CD4-positive, alpha-beta T cell (primary cell): Measurements from ENCODE around the gene RBMS3. TPM values are rescaled to one million over a fixed set of nuclear protein-coding genes. Genes with fewer than 3 reads are reported as not detected.

ENCODE experiments used
- ATAC-seq: fragments of 200-7000 bp; cut with Tn5 transposase; one replicate; pipeline ENCODE4 v1.10.0; 2022; ENCODE audit warnings: mild to moderate bottlenecking; ENCODE audit not compliant: poor library complexity
- CTCF ChIA-PET: fragments of 350-600 bp; sonication (Branson Sonifier 250); formaldehyde crosslinking; loops from one replicate; lab custom pipeline; 2021; ENCODE audit warnings: antibody characterized with exemption, inconsistent platforms; lab: Charles Lee
- POLR2A ChIA-PET: fragments of 350-600 bp; sonication (Branson Sonifier 250); formaldehyde crosslinking; loops from one replicate; lab custom pipeline; 2021; ENCODE audit warnings: antibody characterized with exemption, inconsistent platforms; lab: Charles Lee
- DNase-seq, 14 experiments: peaks; one replicate each; pipeline ENCODE4 v3.0.0-alpha.2; 2013 to 2020; ENCODE audit warnings: mixed read lengths in 2 of 14
- H3K27ac ChIP-seq, 2 donors: one replicate each; pipeline versions ENCODE4 v1.5.1 to v1.7.0; 2013; ENCODE audit warnings: low read length in 2 of 2, low read depth in 1 of 2, mild to moderate bottlenecking in 1 of 2
- H3K27me3 ChIP-seq, 2 experiments: 1 replicate in 1 of 2; 2 replicates in 1 of 2; pipeline versions ENCODE4 v1.6.1 to v1.7.0; 2013; ENCODE audit warnings: low read length in 2 of 2, control low read depth in 1 of 2, mild to moderate bottlenecking in 1 of 2, moderate library complexity in 1 of 2; ENCODE audit not compliant: insufficient read depth in 2 of 2, control insufficient read depth in 1 of 2
- H3K36me3 ChIP-seq: one replicate; pipeline ENCODE4 v1.6.1; 2013; ENCODE audit warnings: low read length, control low read depth; ENCODE audit not compliant: insufficient read depth
- H3K4me1 ChIP-seq: one replicate; pipeline ENCODE4 v1.6.1; 2013; ENCODE audit warnings: low read length, control low read depth; ENCODE audit not compliant: insufficient read depth
- H3K4me3 ChIP-seq: one replicate; pipeline ENCODE4 v1.5.1; 2013; ENCODE audit warnings: mild to moderate bottlenecking, low read length, moderate library complexity
- H3K9me3 ChIP-seq, 2 experiments: 1 replicate in 1 of 2; 2 replicates in 1 of 2; pipeline versions ENCODE4 v1.6.1 to v1.7.0; 2013; ENCODE audit warnings: low read length in 2 of 2, mild to moderate bottlenecking in 2 of 2, control low read depth in 1 of 2, moderate library complexity in 1 of 2; ENCODE audit not compliant: control insufficient read depth in 1 of 2, insufficient read depth in 1 of 2
- H3K27ac Mint-ChIP-seq: one replicate; pipeline ENCODE4 v1.8.0; 2020; ENCODE audit warnings: mixed read lengths
- H3K27me3 Mint-ChIP-seq: one replicate; pipeline ENCODE4 v1.8.0; 2021; ENCODE audit warnings: mixed read lengths
- H3K36me3 Mint-ChIP-seq: one replicate; pipeline ENCODE4 v1.8.0; 2021; ENCODE audit warnings: low read depth, mixed read lengths
- H3K4me1 Mint-ChIP-seq: one replicate; pipeline ENCODE4 v1.8.0; 2021; ENCODE audit warnings: low read depth, mixed read lengths
- H3K4me3 Mint-ChIP-seq: one replicate; pipeline ENCODE4 v1.8.0; 2020; ENCODE audit warnings: mild to moderate bottlenecking, mixed read lengths
- H3K9me3 Mint-ChIP-seq: one replicate; pipeline ENCODE4 v1.8.0; 2020; ENCODE audit warnings: mixed read lengths
- intact Hi-C, 2 experiments: fragments of 100-400 bp; cut with DNase I in 1 of 2; cut with micrococcal nuclease in 1 of 2; formaldehyde crosslinking; loops; one replicate each; pipeline versions ENCODE4 v1.15.1 to v1.9.0; 2023 to 2025; cut with DNase I, micrococcal nuclease
- total RNA-seq, 174 experiments: library from RNA in 2 of 174; stranded (reverse) in 2 of 174; gene quantifications; one replicate each; pipeline ENCODE4 v1.2.3 and lab custom pipeline; 2021 to 2026
- TF ChIP-seq, protein P1 (sequence below): fragments of 200-600 bp; IDR thresholded peaks from one replicate; pipeline ENCODE4 v1.8.0; 2022; ENCODE audit warnings: antibody characterized with exemption, mild to moderate bottlenecking

The RBMS3 gene
- total RNA-seq, 2 experiments from 2014 or later: 1.6 to 1.7 TPM

DNA sequence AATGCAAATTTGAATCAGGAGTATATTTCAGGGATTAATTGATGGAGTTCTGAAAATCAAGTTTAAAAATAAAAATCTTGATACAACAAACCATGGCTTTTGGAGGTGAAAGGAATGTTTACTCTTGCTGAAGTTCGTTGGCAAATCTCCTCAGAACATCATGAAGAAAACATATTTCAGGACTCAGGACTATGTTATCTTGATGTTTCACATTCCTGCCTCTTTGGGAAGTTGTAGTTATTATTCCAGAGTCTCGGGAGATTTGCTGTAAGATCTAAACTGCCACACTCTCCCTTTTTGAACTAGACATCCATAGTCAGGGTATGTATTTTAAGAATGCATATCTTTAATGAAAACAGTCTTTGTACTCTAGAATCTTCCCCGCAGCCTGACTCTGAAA, 271.2 kb downstream of the RBMS3 start:
- TF ChIP-seq, protein P1, sequence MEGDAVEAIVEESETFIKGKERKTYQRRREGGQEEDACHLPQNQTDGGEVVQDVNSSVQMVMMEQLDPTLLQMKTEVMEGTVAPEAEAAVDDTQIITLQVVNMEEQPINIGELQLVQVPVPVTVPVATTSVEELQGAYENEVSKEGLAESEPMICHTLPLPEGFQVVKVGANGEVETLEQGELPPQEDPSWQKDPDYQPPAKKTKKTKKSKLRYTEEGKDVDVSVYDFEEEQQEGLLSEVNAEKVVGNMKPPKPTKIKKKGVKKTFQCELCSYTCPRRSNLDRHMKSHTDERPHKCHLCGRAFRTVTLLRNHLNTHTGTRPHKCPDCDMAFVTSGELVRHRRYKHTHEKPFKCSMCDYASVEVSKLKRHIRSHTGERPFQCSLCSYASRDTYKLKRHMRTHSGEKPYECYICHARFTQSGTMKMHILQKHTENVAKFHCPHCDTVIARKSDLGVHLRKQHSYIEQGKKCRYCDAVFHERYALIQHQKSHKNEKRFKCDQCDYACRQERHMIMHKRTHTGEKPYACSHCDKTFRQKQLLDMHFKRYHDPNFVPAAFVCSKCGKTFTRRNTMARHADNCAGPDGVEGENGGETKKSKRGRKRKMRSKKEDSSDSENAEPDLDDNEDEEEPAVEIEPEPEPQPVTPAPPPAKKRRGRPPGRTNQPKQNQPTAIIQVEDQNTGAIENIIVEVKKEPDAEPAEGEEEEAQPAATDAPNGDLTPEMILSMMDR: no peak
- Mint-ChIP-seq H3K4me3 (no peak overlapping the region), H3K4me1 (no peaks in the 10 kb centered on the region), H3K27ac (no peak overlapping the region), H3K27me3 (no peaks in the 10 kb centered on the region), H3K36me3 (no peaks in the 10 kb centered on the region), H3K9me3 (no peaks in the 10 kb centered on the region)
- Histone ChIP-seq H3K27ac (no peak overlapping the region), H3K27me3 (no peaks in the 10 kb centered on the region), H3K36me3 (no peaks in the 10 kb centered on the region), H3K4me3 (no peak overlapping the region), H3K9me3 (no peaks in the 10 kb centered on the region), H3K4me1 (no peaks in the 10 kb centered on the region)
- CTCF ChIA-PET: no interaction called here
- DNase-seq: no peak
- ATAC-seq: no peak
- intact Hi-C loops: no loop called here
- POLR2A ChIA-PET: no interaction called here

DNA sequence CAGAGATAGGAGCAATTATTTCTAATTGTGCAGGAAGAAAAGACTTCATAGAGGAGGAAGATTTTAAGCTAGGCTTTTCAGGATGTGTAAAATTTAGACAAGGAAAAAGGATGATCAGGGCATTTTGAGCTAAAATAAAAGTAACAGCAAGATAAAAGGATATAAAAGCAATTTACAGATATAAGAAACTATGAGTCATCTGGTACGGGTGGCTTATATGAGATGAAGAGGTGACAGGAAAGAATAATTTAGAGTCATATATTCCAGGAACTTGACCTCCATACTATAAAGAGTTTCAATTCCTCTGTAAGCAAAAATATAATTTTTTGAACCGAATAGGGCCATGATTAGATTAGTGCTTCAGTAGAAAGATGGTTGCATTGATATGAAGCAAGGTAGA, 273.7 kb downstream of the RBMS3 start:
- no peaks in the 10 kb centered on the region for H3K27me3 Mint-ChIP-seq
- no peaks in the 10 kb centered on the region for H3K36me3 Mint-ChIP-seq
- H3K27ac ChIP-seq: no peak overlapping the region
- intact Hi-C loops: no loop called here
- no peak overlapping the region for H3K27ac Mint-ChIP-seq
- CTCF ChIA-PET: no interaction called here
- DNase-seq (no peak), ATAC-seq (no peak)
- no peak overlapping the region for H3K4me3 ChIP-seq
- POLR2A ChIA-PET: no interaction called here
- H3K27me3 ChIP-seq: no peaks in the 10 kb centered on the region
- H3K4me3 Mint-ChIP-seq: no peak overlapping the region
- no peaks in the 10 kb centered on the region for H3K9me3 ChIP-seq
- TF ChIP-seq, protein P1: no peak
- H3K9me3 Mint-ChIP-seq: no peaks in the 10 kb centered on the region
- H3K4me1 ChIP-seq: no peaks in the 10 kb centered on the region
- H3K4me1 Mint-ChIP-seq: no peaks in the 10 kb centered on the region
- H3K36me3 ChIP-seq: no peaks in the 10 kb centered on the region

DNA sequence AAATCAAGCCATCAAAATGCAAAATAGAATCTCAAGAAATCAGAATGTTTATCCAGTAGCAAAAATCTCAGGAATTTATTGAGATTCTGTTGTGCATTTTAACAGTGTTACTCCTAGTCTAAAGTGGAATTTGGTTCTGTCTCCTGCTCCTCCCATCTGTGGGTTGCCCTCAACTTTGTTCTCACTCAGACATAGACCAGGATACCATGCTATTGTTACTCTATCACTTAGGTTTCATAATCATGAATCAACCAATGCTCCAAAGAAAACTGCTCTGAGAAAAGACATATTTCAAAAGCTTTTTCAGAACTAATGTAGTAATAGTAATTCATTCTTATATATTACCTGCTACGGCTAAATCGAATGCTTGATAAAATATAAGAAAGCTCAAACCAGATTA, 274.7 kb downstream of the RBMS3 start:
- no peaks in the 10 kb centered on the region for H3K4me1 ChIP-seq
- intact Hi-C loops: no loop called here
- H3K4me1 Mint-ChIP-seq: no peaks in the 10 kb centered on the region
- no peak overlapping the region for H3K27ac ChIP-seq
- H3K27ac Mint-ChIP-seq: no peak overlapping the region
- DNase-seq (no peak), ATAC-seq (no peak)
- no peaks in the 10 kb centered on the region for H3K27me3 Mint-ChIP-seq
- POLR2A ChIA-PET: no interaction called here
- no peaks in the 10 kb centered on the region for H3K27me3 ChIP-seq
- H3K9me3 ChIP-seq: no peaks in the 10 kb centered on the region
- no peaks in the 10 kb centered on the region for H3K36me3 Mint-ChIP-seq
- CTCF ChIA-PET: no interaction called here
- H3K9me3 Mint-ChIP-seq: no peaks in the 10 kb centered on the region
- no peaks in the 10 kb centered on the region for H3K36me3 ChIP-seq
- no peak overlapping the region for H3K4me3 ChIP-seq
- no peak overlapping the region for H3K4me3 Mint-ChIP-seq
- TF ChIP-seq, protein P1: no peak
